IPS-NIHi7 (cell line): ENCODE data around the gene PSEN2.

Source experiments
- DNase-seq: peaks from one replicate; pipeline ENCODE4 v3.0.0; 2012; ENCODE audit warnings: mixed read lengths; ENCODE audit errors: extremely low spot score

The PSEN2 gene

DNA sequence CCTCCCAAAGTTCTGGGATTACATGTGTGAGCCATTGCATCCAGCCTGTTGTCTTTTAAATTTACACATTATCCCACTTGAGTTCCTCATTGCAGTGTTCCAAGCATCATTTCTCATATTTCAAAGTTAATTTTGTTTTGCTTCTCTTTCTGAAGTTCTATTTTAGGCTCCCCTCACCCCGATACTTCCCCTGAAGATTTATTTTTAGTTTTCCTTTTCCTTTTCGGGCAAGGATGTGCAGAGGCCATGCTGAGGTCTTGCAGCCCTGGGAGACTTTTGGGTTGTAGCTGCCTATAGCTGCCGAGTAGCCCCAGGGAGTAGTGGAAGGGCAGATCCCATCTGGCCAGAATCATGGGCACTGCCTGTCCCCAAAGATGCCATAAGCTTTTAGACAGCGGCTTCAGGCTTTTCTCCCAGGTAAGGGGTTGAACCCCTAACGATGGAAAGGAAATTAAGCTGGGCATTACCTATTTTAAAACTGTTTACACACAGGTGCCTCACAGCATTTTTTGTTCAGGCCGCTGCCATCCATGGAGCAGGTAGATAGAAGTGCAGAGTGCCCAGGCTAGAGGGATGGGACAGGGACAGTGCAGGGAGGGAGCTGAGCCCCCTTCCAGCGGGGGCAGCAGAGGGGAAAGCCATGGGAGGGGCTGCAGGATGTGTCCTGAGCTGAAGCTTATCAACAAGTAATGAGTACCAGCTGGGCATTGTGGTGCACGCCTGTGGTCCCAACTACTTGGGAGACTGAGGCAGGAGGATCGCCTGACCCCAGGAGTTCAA, 15.9 kb downstream of the PSEN2 start:
- DNase-seq = no peak

DNA sequence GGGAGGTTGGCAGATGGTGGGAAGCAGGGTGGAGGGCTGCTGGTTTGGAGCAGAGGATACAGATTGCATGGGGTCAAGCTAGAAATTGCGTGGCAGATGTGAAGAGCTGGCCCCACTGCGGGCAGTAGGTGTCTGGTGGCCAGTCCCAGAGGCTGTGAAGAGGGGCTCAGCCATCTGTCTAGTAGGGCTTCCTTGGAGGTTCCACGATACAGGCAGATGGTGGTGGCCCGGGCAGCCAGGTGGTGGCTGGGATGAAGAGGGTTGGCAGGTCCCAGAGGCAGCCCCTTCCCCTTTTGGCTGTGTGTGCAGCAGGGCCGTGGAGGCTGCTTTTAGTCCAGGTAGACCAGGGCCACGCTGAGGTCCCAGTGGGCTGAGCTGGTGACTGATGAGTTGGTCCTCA, 16.6 kb downstream of the PSEN2 start:
- no peak for DNase-seq

DNA sequence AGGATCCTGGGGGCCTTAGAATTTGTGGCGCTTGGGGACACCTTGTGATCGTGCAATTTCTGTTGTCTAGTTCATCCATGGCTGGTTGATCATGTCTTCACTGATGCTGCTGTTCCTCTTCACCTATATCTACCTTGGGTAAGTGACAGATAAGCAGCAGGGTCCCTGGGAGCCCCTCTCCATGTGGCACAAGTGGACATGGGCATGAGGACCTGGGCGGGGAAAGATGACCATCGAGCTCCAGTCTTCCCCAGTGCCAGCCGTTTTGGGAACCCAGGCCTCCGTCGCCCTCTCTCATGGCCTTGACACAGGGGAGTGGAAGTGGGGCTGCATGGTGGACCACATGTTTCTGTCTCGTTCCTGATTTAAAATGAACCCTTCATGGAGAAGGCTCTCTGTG, 17.6 kb downstream of the PSEN2 start:
- DNase-seq = no peak

DNA sequence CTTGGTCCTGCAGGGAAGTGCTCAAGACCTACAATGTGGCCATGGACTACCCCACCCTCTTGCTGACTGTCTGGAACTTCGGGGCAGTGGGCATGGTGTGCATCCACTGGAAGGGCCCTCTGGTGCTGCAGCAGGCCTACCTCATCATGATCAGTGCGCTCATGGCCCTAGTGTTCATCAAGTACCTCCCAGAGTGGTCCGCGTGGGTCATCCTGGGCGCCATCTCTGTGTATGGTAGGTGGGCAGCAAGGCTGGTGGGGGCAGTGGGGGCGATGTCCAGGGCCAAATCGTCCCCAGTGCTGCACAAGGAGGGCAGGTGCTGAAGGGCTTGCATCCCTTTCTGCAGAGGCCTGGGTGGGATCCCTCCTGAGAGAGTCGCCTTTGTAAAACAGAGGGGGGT, 18.4 kb downstream of the PSEN2 start:
- no peak for DNase-seq

DNA sequence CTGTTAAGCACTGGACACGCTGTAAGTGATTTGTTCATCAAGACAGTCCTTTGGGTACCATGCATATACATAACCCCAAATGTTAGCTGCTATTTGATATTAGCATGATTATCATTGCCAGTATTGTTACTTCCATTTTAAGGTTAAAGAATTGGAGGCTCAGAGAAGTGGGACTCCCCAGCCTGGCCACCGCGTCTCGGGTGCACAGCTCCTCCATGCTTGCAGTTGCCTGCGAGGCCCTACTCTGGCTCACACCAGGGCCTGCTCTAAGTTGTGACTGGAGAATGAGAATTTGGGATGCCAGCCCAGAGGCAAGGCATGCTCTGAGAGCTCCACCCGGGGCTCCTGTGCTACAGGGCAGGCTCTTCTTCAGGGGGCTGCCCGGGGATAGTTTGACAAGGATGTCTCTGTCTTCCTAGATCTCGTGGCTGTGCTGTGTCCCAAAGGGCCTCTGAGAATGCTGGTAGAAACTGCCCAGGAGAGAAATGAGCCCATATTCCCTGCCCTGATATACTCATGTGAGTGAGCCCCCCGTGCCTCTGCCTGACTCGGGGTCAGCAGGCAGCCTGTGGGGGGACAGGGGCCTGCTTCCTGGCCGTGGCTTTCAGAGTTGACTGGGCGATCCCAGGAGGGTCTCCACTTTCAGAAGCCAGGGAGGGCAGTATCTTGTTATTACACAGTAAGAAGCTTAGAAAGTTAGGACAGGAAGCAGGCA, 19.4 kb downstream of the PSEN2 start:
- DNase-seq = no peak

DNA sequence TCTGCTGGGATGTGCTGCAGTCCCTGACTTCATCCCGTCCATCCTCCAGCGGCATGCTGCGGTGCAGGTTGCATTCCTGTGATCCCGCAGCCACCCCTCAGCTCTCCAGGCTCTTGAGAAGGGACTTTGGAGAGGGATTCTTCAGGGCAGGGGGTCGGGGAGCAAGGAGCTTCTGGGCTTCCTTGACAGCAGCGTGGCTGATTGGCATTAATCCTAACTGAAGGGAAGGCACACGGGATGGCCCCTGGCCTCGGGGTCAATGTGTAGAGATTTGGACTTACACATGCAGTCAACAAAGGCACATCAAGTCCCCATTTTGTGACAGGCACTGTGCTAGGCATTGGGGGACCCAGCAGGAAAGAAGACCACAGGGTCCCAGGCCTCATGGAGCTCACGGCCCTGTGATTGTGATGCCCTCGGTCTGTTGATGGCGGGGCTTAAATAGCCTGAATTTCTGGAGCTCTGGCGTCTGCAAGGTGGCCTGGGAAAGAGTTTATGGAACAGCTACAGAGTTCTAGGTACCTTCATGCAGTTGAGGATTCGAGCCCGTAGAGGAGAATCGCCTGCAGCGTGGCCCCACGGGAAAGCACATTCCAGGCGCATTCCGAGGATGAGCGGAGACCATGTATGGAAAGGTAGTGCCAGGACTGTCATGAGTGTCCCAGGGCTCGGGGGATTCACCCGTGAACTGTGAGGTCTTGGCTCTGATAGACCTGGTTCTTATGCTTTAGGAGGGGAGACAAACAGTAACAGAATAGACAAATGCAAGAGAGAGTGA, 20.1 kb downstream of the PSEN2 start:
- DNase-seq = no peak

DNA sequence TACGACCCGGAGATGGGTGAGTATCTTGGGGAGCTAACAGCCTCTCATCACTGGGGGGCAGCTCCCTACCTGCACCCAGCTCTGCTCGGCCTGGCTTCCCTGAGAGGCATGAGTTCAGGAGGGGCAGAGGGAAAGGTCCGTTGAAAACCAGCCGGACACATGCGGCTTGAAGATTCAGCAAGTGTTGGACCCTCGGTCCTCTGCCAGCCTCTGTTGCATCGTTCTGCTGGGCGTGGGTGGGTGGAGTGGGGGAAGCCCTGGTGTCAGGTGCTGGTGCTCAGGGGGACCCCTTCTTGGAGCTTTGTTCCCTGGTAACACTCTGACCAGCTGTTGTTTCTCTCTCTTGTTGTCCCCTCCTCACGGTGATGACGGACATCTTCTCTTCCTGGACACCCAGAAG, 20.9 kb downstream of the PSEN2 start:
- DNase-seq = no peak

DNA sequence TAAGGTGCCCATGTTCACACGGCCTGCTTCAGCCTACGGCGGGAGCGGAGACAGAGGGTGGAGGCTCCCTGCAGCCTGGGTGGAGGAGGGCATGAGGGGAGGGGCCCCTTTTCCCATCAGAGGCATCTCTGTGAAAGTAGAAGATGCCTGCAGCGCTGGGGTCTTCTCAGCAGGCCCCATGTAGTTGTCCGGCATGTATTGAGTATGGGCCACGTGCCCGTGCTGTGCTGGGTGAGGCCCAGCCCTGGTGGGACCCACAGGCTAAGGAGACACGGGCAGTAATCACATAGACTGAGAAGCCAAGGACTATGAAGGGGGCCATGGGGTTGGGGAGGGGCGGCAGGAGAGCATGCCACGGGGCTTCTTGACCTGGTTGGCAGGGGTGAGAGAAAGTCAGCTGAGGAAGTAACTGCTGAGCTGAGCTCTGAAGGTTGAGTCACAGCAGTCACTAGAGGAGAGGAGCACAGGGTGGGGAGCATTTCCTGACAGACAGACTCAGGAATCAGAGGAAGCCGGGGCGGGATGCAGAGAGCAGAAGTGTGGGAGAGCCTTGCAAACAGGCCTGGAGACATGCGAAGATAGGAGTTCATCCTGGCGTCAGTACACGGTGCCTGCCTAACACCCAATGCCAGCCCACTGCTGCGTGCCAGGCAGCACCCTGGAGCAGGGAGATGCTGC, 21.6 kb downstream of the PSEN2 start:
- DNase-seq = no peak

DNA sequence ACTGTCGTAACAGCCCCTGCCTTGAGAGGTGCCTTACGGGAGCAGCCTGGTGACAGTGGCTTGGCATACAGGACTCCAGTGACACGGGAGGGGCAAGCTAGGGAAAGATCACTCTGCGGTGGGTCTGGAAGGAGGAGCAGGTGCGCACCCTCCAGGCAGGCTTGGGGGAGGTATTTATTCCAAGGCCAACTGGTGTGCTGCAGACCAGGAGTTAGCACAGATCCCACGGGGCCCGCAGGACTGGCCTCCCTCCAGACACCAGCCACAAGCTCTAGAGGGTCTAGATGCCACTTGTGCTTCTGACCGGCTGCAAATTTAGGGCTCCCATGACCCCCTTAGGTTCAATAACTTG, 22.1 kb downstream of the PSEN2 start:
- no peak for DNase-seq

DNA sequence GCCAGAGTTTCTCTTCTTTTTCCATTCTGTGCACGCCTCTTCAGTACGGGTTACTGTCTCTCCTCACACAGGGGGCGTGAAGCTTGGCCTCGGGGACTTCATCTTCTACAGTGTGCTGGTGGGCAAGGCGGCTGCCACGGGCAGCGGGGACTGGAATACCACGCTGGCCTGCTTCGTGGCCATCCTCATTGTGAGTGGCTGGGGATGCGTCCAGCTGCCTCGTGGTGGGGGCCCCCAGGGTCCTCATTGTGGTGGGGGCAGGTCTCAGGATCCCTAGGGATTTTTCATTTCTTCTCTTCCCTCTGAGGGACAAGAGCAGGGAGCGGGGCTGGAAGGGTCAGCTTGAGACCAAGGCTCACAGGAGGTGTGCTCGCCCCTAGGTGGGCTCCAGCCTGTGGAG, 23.5 kb downstream of the PSEN2 start:
- DNase-seq = no peak

DNA sequence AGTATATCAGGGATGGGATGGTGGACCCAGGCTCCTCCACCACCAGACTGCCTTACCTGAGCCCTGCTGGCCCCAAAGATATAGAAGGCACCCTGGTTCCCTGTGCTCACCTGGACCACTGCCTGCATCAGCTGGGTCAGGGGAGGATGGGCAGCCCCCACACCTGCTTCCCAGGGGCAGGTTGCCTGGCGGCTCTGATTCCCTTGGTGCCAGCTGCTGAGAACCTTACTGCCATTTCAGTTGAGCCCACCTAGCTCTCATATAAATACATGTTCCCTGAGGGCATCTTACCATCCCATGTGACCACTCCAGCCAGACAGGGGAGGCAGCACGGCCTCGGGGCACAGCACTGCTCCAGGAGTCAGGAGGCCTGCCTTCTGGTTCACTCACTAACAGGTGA, 24.4 kb downstream of the PSEN2 start:
- DNase-seq = no peak

DNA sequence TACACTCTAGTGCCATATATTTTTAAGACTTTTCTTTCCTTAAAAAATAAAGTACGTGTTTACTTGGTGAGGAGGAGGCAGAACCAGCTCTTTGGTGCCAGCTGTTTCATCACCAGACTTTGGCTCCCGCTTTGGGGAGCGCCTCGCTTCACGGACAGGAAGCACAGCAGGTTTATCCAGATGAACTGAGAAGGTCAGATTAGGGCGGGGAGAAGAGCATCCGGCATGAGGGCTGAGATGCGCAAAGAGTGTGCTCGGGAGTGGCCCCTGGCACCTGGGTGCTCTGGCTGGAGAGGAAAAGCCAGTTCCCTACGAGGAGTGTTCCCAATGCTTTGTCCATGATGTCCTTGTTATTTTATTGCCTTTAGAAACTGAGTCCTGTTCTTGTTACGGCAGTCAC, 25.2 kb downstream of the PSEN2 start:
- no peak for DNase-seq

DNA sequence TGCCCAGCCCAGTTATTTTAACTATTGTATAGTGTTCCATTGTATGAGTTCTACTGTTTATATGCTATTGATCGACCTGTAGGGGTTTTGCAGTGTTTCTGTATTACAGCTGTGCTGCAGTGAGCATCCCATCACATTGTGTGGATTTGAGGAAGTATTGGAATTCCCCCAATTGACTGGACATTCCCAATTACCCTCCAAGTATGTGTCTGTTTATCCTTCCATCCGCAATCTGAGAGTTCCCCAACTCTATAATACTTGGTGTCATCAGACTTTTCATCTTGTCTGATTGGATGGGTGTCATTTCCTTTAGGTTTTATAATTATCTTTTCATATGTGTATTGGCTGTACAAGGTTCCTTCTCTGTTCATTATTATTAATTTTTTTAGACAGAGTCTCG, 27.8 kb downstream of the PSEN2 start:
- no peak for DNase-seq

DNA sequence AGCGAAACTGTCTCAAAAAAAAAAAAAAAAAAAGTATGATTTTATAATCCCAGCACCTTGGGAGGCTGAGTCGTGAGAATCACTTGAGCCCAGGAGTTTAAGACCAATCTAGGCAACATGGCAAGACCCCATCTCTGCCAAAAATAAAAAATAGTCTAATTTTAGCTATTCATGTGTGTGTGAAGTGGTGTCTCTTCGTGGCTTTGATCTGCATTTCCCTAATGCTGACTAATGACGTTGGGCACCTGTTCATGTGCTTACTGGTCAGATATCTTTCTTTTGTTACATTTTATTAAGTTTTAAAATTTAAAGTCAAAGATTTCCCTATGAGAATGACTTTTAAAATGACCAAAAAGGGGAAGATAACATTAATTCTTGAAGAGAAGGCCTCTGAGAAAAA, 31.0 kb downstream of the PSEN2 start:
- DNase-seq = no peak

DNA sequence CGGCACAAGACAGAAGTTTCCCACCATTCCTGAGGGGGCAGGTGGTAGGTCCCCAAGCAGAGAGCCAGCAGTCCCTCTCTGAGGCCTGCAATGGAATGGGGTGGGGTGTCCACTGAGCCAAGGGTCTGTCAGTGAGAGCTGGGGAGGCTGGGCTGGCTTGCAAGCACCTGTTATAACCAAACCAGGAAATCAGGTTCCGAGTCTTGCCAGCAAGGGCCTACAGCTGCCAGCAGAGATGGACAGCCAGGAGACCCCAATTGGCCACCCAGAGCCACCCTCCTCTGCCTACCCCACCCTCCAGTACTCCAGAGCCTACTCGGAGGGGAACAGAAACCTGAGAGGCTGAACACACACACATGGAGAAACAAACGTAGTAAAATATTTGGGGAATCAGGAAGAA, 32.2 kb downstream of the PSEN2 start:
- DNase-seq = no peak

DNA sequence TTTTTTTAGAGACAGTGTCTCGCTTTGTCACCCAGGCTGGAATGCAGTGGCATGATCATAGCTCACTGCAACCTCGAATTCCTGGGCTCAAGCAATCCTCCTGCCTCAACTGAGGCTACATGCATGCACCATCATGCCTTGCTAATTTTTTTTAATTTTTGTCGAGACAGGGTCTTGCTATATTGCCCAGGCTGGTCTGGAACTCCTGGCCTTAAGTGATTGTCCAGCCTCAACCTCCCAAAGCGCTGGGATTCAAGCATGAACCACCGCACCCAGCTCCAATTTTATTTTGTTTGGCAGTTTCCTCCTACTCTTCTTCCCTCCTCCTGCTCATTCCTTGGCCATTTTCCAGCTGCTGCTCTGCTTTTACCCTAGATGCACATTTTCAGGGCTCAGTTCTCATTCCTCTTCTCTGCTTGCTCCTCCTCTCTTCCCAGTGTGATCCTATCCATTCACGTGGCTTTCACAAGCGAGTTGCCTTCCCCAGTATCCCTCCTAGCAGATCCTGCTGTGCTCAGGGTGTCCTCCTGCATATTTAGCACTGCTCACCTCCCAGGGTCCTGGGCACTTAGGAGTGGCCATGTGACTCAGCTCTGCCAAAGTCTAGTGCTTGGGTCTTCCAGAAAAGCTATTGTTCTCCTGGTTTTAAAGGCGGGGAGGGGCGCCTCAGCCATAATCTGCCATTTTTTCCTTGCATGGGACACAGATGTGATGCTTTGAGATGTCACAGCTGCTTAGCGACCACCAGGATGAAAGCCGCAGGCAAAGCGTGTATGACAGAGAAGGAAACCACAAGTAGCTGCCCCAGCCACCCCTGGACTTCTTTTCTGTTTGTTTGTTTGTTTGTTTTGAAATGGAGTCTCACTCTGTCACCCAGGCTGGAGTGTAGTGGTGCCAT, 33.7 kb downstream of the PSEN2 start:
- no peak for DNase-seq

DNA sequence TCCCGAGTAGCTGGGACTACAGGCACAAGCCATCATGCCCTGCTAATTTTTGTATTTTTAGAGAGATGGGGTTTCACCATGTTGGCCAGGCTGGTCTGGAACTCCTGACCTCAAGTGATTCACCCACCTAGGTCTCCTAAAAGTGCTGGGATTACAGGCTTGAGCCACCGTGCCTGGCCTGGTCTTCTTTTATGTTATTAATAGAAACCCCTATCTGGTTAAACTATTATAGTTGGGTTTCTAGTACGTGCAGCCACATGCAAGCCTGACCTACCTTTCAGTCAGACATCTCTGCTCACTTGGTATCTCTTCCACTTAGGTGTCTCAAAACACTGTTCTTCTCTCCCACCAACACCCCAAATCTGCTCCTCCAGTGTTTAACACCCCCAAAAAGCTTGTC, 34.4 kb downstream of the PSEN2 start:
- DNase-seq = no peak

DNA sequence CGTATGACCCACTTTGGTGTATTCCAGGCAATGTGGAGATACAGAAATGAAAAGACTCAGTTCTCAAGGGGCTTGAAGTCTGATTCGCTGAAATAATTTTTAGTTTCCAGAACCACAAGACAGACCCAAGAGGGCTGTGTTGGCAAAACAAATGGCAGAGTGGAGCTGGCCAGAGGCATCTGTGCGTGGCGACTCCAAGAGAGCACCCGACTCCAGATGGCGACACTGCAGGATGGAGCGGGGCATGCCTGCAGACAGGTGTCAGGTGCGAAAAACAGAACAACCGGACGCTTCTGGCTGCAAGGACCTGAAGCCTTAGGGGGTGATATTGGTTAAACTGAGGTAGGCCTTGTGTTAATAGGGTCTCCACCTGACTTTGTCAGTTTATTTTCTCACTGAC, 38.0 kb downstream of the PSEN2 start:
- no peak for DNase-seq

DNA sequence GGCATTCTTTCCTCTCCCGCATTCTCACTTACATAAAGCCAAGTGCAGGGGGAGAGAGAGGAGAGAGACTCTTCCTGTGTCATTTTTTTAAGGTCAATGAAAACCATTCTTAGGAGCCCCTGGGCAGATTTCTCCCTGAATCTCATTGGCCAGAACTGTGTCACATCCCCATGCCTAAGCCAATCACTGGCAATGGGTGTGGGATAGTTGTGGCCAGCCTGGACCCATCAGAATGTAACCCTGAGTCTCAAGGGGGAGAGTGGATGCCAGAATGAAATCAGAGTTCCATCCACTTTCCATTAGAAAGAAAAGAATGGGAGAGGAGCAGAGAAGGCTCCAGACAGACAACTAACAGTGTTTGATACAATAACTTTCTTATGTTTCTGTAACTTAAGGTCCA, 38.5 kb downstream of the PSEN2 start:
- no peak for DNase-seq

DNA sequence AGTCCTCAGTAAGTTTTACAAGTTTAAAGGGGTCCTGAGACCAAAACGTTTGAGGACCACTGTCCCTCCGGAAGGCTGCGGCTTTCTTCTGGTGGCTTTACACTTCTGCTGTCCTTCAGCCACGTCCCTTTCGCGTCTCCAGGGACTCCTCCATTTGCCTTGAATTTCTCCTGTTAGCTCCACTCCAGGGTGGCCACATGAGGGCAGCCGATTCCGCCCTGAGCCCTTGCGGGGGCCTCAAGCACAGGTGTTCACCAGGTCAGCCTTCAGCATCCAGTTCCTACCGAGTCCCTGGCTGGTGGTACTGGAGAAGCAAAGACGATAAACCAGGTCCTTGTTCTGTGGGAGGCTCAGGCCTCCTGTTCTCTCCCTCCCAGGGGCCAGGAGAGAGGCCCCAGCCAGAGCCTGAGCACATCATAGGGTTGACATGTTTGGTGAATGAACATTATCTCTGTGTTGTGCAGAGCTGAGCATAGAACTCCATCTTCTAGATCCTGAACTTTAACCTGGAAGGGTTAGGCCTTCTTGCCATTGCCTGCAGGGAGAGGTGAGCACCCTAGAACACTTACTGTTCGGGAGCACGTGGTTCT, 42.3 kb downstream of the PSEN2 start:
- DNase-seq = peak; percentile 95

DNA sequence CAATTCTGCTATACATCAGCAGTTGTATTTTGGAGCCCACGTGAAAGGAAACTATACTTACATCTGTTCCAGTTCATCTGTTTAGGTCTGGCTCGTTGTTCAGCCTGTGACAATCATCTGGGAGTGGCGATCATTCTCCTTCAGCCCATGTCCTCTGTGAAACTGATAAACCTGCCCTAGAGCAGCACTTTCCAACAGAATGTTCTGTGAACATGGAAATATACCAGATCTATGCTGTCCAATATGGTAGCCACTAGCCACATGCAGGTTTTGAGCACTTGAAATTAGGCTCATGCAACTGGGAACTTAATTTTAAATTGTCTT, 45.2 kb downstream of the PSEN2 start:
- no peak for DNase-seq
